Ascending aorta (tissue), 2 donors: ENCODE measurements around the gene AMIGO2. TPM values are rescaled to one million over a fixed set of nuclear protein-coding genes. Genes with fewer than 3 reads are reported as not detected.

Source experiments
- DNase-seq, 2 donors: peaks; one replicate each; pipeline ENCODE4 v3.0.0-alpha.2; 2019; ENCODE audit warnings: low spot score in 2 of 2
- H3K27ac ChIP-seq, 2 donors: fragments of 200-600 bp; sonication (generic); one replicate each; pipeline ENCODE4 v1.5.1; 2016 to 2017; ENCODE audit warnings: mild to moderate bottlenecking in 1 of 2
- H3K27me3 ChIP-seq: fragments of 200-600 bp; sonication (generic); one replicate; pipeline ENCODE4 v1.5.1; 2017
- H3K36me3 ChIP-seq, 2 donors: fragments of 200-600 bp; sonication (generic); one replicate each; pipeline ENCODE4 v1.5.1; 2016
- H3K4me1 ChIP-seq, 2 donors: fragments of 200-600 bp; sonication (generic); one replicate each; pipeline ENCODE4 v1.5.1; 2016 to 2017; ENCODE audit warnings: mild to moderate bottlenecking in 1 of 2
- H3K4me3 ChIP-seq, 2 donors: fragments of 200-600 bp; sonication (generic); one replicate each; pipeline ENCODE4 v1.5.1; 2016 to 2017; ENCODE audit warnings: mild to moderate bottlenecking in 1 of 2
- H3K9me3 ChIP-seq, 2 donors: fragments of 200-600 bp; sonication (generic); one replicate each; pipeline ENCODE4 v1.5.1; 2016
- intact Hi-C: fragments of 100-400 bp; cut with DNase I; formaldehyde crosslinking; loops from one replicate; pipeline ENCODE4 v1.15.1; 2023
- total RNA-seq: library from RNA; depleted of rRNA; stranded (reverse); fragments of >200 nt; gene quantifications from one replicate; pipeline ENCODE4 v1.1.0, GENCODE V29; 2016
- TF ChIP-seq, protein P1 (sequence below), 3 experiments: fragments of 200-600 bp in 2 of 3; fragments of 450-650 bp in 1 of 3; sonication (generic) in 2 of 3; IDR thresholded peaks; one replicate each; pipeline ENCODE4 v1.5.1; 2016 to 2019; ENCODE audit warnings: antibody characterized with exemption in 3 of 3, mild to moderate bottlenecking in 1 of 3, moderate library complexity in 1 of 3

Gene AMIGO2
- total RNA-seq, 1 donor from 2014 or later: 22.7 TPM

DNA sequence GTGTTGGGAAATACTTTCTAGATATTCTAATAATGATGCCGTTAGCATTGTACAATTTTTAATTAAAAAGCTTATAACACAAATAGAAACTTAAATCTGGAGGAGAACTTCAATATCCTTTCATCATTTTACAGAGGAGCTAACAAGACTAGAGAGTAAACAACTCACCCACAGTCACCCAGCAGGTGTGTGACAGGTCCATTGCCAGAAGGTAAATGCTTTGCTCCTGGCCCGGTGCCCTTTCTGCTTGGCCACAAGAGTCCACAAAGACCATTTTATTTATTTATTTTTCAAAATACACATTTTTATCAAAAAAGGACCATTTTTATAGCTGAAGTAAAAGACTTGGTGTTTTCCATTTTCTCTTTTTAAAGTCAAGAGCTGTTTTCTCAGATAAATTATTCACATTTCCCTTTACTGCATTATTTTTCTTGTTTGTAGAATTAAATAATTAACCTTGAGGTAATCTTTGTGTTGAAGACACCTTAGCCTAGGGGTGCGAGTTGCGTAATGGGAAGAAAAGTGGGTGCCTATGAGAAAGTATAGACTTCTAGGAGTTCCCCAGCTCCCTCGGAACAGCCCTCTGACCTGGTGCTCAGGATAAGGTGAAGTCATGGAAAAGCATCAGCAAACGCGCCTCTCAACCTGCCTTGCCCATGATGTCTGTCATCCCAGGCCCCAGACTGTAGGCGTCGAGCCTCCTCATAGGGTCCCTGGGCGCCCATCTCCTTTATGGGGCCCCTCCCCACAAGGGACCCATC, 26.3 kb upstream of the AMIGO2 start:
- Histone ChIP-seq H3K4me1 (peaks cover 0 to 14% of the 10 kb centered on the region in 2 donors), H3K9me3 (no peaks in the 10 kb centered on the region), H3K4me3 (no peak overlapping the region), H3K27ac (no peak overlapping the region), H3K27me3 (no peaks in the 10 kb centered on the region), H3K36me3 (peaks cover 0 to 3% of the 10 kb centered on the region in 2 donors)
- intact Hi-C loops: loop anchor here (10.0 kb wide), 1 partner anchor 719 kb away; no protein-coding TSS in a partner anchor
- DNase-seq: no peak
- TF ChIP-seq, protein P1, sequence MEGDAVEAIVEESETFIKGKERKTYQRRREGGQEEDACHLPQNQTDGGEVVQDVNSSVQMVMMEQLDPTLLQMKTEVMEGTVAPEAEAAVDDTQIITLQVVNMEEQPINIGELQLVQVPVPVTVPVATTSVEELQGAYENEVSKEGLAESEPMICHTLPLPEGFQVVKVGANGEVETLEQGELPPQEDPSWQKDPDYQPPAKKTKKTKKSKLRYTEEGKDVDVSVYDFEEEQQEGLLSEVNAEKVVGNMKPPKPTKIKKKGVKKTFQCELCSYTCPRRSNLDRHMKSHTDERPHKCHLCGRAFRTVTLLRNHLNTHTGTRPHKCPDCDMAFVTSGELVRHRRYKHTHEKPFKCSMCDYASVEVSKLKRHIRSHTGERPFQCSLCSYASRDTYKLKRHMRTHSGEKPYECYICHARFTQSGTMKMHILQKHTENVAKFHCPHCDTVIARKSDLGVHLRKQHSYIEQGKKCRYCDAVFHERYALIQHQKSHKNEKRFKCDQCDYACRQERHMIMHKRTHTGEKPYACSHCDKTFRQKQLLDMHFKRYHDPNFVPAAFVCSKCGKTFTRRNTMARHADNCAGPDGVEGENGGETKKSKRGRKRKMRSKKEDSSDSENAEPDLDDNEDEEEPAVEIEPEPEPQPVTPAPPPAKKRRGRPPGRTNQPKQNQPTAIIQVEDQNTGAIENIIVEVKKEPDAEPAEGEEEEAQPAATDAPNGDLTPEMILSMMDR (IDR thresholded peaks at IDR 0.05): no peak

DNA sequence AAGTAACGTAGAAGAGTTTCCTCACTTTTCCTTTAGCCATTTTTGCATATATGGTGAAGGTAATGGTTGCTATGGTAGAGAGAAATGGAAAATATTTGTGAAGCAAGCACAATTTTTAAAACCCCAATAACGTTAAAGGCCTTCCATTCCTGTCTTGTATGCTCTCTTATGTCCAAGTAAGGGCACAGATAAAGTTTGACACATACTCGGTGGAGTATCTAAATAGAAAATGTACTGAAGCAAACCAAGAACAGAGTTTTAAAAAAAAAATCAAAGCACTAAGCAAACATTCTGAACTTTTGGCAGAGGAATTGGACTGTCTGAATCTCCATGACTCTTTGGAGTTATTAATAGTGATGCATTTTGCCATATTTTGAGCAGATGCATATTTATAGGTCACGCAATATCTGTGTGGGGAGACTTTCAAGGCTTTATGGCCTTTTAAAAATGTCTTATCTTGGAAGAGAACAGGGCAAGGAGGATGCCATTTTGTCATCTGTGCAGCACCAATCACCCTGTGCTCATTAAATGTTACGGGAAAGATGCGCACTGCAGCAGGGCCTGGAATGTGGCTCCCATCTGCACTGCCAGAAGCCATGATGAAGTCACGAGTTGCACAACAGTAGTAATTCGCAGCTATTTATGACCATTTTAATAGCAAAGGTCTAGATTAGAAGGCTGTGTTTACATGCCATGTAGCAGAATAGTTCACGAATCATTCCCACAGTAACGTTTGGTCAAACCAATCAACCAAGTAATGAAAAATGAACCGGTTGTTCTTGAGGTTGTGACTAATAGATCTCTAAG, 23.3 kb upstream of the AMIGO2 start:
- no peak for DNase-seq
- TF ChIP-seq, protein P1 (IDR thresholded peaks at IDR 0.05): no peak
- intact Hi-C loops: loop anchor here (2.0 to 10.0 kb wide), 2 partner anchors 14 to 722 kb away; no protein-coding TSS in a partner anchor

DNA sequence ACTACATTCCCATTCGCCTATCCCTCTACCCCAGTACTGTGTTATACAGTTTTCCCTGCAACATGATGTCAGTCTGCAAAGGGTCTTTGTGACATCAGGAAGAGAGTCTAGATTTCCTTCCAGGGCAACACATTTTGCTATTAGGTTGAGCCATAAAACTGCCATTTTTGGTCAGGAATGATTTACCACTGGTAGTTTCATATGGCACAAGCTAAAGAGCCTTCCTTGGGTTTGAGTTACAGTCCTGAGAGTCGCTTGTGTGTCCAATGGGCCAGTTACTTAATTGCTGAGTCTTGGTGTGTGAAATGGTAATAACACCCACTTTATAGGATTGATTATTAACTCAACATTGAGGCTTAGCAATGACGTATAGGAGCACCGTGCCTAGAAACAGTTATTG, 22.6 kb upstream of the AMIGO2 start:
- no peaks in the 10 kb centered on the region for H3K27me3 ChIP-seq
- TF ChIP-seq, protein P1 (IDR thresholded peaks at IDR 0.05): no peak
- DNase-seq: no peak

More for the DNA sequence above, 23.3 kb upstream of the AMIGO2 start:
- Histone ChIP-seq H3K36me3 (peaks cover 0 to under 1% of the 10 kb centered on the region in 2 donors), H3K27me3 (no peaks in the 10 kb centered on the region), H3K9me3 (no peaks in the 10 kb centered on the region), H3K27ac (peak overlapping the region; percentile 75 to 87), H3K4me3 (peak overlapping the region in 1 of 2 donors; percentile 10), H3K4me1 (peaks cover 0 to 34% of the 10 kb centered on the region in 2 donors)

DNA sequence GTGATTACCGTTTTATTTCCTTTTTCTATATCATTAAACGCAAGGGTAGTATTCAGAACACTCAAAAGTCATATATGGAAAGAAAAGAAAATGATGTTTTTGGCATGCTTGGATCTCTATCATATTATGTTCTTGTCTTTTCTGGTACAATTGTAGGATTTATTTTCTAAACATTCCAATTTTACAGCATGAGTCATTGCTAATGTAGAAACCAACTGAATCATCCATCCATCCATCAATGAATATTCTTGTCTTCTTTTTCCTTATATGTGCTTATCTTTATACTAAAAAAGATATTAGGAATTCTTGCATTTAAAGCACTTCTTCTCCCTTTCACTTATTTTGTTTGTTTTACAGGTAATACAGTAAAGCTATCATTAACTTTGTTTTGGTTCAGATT, 20.4 kb upstream of the AMIGO2 start:
- TF ChIP-seq, protein P1 (IDR thresholded peaks at IDR 0.05): no peak
- DNase-seq: no peak
- Histone ChIP-seq H3K9me3 (no peaks in the 10 kb centered on the region), H3K27ac (peak overlapping the region; percentile 82 to 84), H3K4me1 (peaks cover 0 to 53% of the 10 kb centered on the region in 2 donors), H3K36me3 (no peaks in the 10 kb centered on the region), H3K4me3 (no peak overlapping the region), H3K27me3 (no peaks in the 10 kb centered on the region)
- intact Hi-C loops: loop anchor here (10.0 kb wide), 1 partner anchor 725 kb away; no protein-coding TSS in a partner anchor

More for the DNA sequence above, 22.6 kb upstream of the AMIGO2 start:
- intact Hi-C loops: loop anchor here (2.0 to 10.0 kb wide), 2 partner anchors 14 to 722 kb away; no protein-coding TSS in a partner anchor
- Histone ChIP-seq H3K4me1 (peaks cover 0 to 40% of the 10 kb centered on the region in 2 donors), H3K36me3 (no peaks in the 10 kb centered on the region), H3K9me3 (no peaks in the 10 kb centered on the region), H3K27ac (peak overlapping the region; percentile 75 to 87), H3K4me3 (no peak overlapping the region)

DNA sequence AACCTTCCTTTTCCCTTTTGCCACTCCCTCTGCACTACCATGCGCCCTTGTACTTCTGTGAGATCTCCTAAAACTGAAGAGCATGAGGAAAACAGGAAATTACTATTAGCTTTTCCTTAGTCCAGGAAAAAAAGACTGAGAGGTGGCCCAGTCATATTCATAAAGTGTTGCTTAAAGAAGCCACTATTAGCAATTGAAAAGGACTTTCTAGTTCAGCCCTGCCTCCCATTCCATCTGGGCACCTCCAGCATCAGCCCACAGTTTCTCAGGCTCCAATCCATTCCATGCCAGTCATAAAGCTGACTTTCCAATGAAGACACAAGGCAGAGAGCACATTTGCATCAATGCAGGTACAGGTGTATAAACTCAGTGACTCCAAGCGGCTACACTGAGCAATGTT, 19.9 kb upstream of the AMIGO2 start:
- no peaks in the 10 kb centered on the region for H3K36me3 ChIP-seq
- no peak overlapping the region for H3K4me3 ChIP-seq
- intact Hi-C loops: loop anchor here (10.0 kb wide), 1 partner anchor 725 kb away; no protein-coding TSS in a partner anchor
- TF ChIP-seq, protein P1 (IDR thresholded peaks at IDR 0.05): no peak
- H3K27ac ChIP-seq: peak overlapping the region; percentile 82 to 84
- peaks cover 0 to 53% of the 10 kb centered on the region in 2 donors for H3K4me1 ChIP-seq
- no peak for DNase-seq
- H3K9me3 ChIP-seq: no peaks in the 10 kb centered on the region
- no peaks in the 10 kb centered on the region for H3K27me3 ChIP-seq
